ENCODE measurements around the gene EXOC4. TPM values are rescaled to one million over a fixed set of nuclear protein-coding genes. Genes with fewer than 3 reads are reported as not detected.

The EXOC4 gene
- total and polyA plus RNA-seq, 2 of the 13 experiments (the other 11 are each of a cell fraction or from before 2014, with no cell fraction given) = 22.5 to 39.0 TPM

- TF ChIP-seq RORA (CRISPR knock-in tag; IDR thresholded peaks at IDR 0.05) (no peak), ISX (CRISPR knock-in tag; conservative IDR thresholded peaks at IDR 0.05) (no peak), ZSCAN31 (CRISPR knock-in tag; IDR thresholded peaks at IDR 0.05; ENCODE audit: low read depth) (no peak), ZFP90 (CRISPR knock-in tag; IDR thresholded peaks at IDR 0.05; ENCODE audit: borderline replicate concordance) (no peak), HNRNPUL1 (IDR thresholded peaks at IDR 0.05; ENCODE audit: low read depth, low read length) (no peak)
Measured at GRCh38 chr7:133723044-133723443, 470.2 kb downstream of the EXOC4 start (continued).

- CTCF ChIA-PET (ENCODE audit: low intra/inter-chr PET ratio, low total read pairs) = no interaction called here
- Histone ChIP-seq H2AFZ (ENCODE audit: low read length) (no peak overlapping the region), H3K27ac (ENCODE audit: extremely low read length, insufficient read depth, low read length) (peak overlapping the region; percentile 52), H3K4me2 (ENCODE audit: low read depth, low read length) (peak overlapping the region; percentile 46; the same call in 1 of the 2 replicates), H4K20me1 (ENCODE audit: insufficient read depth, low read length) (no peaks in the 10 kb centered on the region), H3K9ac (ENCODE audit: insufficient read depth, low read depth, low read length) (no peak overlapping the region), H3K9me3 (ENCODE audit: low read length) (no peaks in the 10 kb centered on the region), H3K27me3 (ENCODE audit: control insufficient read depth in 1 of 2, insufficient read depth in 2 of 2, low read length in 2 of 2) (no peaks in the 10 kb centered on the region; a peak in 1 of 5 replicates), H3K4me1 (ENCODE audit: insufficient read depth, low read length) (peaks cover 49% of the 10 kb centered on the region), H3K36me3 (replicated peaks in 1 of 2; ENCODE audit: control insufficient read depth in 1 of 2, insufficient read depth in 2 of 2, low read length in 2 of 2) (0 out of 5 replicates have a peak, but pooled peaks cover 0 to 3% of the 10 kb centered on the region in 2 experiments), H3K4me3 (replicated peaks in 1 of 3; ENCODE audit: insufficient read depth in 1 of 3, low read depth in 2 of 3, low read length in 3 of 3) (no peak overlapping the region), H3K79me2 (ENCODE audit: insufficient read depth, low read length) (no peaks in the 10 kb centered on the region)
- peak; percentile 89 for ATAC-seq
- in situ Hi-C loops (cut with HindIII; ENCODE audit: extremely low pct_ligation_motif_present, low pct_unique_long_range_greater_than_20kb) = no loop called here
- no TSS peak for BruUV-seq (replicated peaks)
- intact Hi-C loops (cut with micrococcal nuclease; ENCODE audit: unreplicated experiment) = no loop called here
- POLR2A ChIA-PET = no interaction called here
- peak; percentile 88 for FAIRE-seq
- WGBS (ENCODE audit: low lambda C conversion rate) = 1% methylated on average over 2 of the region's 2 CpGs
- DNase-seq (ENCODE audit: low spot score) = peak; percentile 65
- no peak for TF ChIP-seq BRD4 (CRISPR knock-in tag; IDR thresholded peaks at IDR 0.05)
- no peak for TF ChIP-seq ZNF354B (CRISPR knock-in tag; IDR thresholded peaks at IDR 0.05)
- TF ChIP-seq ZGPAT (CRISPR knock-in tag; IDR thresholded peaks at IDR 0.05) = peak; percentile 63
- TF ChIP-seq ZNF101 (CRISPR knock-in tag; IDR thresholded peaks at IDR 0.05; ENCODE audit: borderline replicate concordance, low read depth) = no peak
- TF ChIP-seq BATF2 (CRISPR knock-in tag; IDR thresholded peaks at IDR 0.05) = no peak
- no peak for TF ChIP-seq ZNF446 (CRISPR knock-in tag; IDR thresholded peaks at IDR 0.05)
- TF ChIP-seq ZNF530 (CRISPR knock-in tag; IDR thresholded peaks at IDR 0.05; ENCODE audit: low read depth) = no peak
- TF ChIP-seq AHDC1 (CRISPR knock-in tag; IDR thresholded peaks at IDR 0.05; ENCODE audit: borderline replicate concordance) = no peak
- TF ChIP-seq LRRFIP1 (CRISPR knock-in tag; conservative IDR thresholded peaks at IDR 0.05) = no peak
Measured at GRCh38 chr7:133724148-133724547, 471.3 kb downstream of the EXOC4 start.

Data from HepG2 (cell line).